Measurements from ENCODE around the gene PIP5K1B.

PIP5K1B gene

DNA sequence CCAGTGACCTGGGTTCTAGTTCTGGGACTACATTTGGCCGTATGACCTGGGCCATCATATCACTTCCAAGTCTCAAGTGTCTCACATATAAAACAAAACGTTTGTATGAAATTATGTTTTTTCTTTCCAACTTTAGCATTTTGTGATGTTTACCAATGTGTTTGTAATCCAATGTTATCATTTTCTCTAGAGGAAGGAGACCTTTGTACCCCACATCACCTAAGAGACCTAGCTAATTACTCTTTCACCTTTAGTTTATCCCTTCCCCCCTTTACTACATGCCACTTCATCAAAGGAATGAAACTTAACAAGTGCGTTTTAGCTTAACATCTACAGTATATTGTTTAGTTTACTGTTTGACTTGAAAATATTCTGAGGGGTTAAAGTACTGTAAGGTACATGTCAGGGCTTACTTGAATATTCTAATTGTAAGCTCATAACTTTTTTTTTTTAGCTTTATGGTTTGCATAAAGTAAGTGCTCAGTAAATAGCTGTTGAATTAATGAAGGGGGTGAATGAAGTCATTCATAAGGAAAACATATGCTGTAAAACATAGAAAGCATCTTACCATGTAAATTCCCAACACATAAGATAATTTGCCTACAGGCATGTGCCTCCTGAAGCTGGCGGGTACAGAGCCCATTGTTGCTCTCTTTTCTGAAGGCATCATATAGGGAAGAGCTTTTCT, 2.9 kb downstream of the PIP5K1B start:
- TF ChIP-seq, protein P1, sequence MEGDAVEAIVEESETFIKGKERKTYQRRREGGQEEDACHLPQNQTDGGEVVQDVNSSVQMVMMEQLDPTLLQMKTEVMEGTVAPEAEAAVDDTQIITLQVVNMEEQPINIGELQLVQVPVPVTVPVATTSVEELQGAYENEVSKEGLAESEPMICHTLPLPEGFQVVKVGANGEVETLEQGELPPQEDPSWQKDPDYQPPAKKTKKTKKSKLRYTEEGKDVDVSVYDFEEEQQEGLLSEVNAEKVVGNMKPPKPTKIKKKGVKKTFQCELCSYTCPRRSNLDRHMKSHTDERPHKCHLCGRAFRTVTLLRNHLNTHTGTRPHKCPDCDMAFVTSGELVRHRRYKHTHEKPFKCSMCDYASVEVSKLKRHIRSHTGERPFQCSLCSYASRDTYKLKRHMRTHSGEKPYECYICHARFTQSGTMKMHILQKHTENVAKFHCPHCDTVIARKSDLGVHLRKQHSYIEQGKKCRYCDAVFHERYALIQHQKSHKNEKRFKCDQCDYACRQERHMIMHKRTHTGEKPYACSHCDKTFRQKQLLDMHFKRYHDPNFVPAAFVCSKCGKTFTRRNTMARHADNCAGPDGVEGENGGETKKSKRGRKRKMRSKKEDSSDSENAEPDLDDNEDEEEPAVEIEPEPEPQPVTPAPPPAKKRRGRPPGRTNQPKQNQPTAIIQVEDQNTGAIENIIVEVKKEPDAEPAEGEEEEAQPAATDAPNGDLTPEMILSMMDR (IDR thresholded peaks at IDR 0.05; ENCODE audit: low read depth, low read length) = no peak
- no peak overlapping the region for H3K4me3 ChIP-seq (ENCODE audit: low read depth, low read length)

DNA sequence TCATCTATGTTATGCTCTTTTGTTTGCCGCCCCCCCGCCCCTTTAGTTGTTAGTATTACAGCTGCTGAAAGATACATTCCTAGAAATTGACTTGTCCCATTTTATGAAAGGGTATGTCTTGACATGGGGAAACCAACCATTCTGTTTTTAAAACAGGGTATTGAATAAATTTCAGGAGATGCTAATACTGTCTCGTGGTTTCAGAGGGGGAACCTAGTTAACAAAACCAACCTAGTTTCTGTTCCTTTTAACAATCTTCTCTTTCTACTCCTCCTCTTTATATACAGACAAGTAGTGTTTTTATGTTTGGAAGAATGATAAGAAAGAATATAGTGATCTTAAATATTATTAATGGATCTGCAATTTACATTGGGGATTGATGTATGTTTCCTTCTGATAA, 3.5 kb downstream of the PIP5K1B start:
- TF ChIP-seq, protein P1 (IDR thresholded peaks at IDR 0.05; ENCODE audit: low read depth, low read length) = no peak
- no peak overlapping the region for H3K4me3 ChIP-seq (ENCODE audit: low read depth, low read length)

DNA sequence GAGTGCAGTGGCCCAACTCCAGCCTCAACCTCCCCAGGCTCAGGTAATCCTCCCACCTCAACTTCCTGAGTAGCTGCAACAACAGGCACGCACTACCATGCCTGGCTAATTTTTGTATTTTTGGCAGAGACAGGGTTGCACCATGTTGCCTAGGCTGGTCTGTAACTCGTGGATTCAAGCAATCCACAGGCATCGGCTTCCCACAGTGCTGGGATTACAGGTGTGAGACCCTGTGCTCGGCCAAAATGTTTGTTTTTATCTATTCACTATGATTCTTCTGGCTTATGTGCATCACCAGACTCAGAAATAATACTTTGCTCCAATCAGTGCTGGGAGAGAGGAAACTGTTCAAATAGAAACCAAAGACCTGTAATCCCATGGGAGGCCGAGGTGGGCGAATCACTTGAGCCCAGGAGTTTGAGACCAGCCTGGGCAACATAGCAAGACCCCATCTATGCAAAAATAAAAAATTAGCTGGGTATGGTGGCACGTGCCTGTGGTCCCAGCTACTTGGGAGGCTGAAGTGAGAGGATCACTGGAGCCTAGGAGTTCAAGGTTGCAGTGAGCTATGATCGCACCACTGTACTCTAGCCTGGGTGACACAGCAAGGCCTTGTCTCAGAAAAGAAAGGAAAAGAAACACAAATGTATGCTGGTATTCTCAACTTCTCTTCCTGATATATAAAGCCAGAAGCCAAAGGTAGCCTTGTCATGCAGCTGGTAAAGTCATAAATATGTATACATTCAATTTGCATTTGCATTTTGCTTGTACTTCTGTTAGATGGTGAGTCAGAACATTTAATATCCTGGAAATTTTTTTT, 4.5 kb downstream of the PIP5K1B start:
- TF ChIP-seq, protein P1 (IDR thresholded peaks at IDR 0.05; ENCODE audit: low read depth, low read length) = no peak

DNA sequence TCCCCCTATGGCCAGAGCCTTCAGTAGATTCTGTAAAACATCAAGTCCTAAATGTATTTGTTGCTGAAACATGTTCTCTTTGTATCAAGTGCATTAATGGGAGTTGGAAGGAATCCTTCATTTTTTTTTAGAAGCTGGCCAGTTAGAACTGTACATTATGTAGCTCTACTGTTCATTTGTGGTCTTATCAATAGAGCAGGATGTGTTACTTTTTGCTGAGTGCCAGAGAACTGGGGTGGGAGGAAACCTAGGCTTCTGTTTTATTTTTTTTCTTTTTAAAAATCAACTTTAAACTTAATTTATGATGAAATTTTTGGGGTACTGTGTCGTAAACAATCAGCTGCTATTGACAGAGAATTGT, 5.1 kb downstream of the PIP5K1B start:
- TF ChIP-seq, protein P1 (IDR thresholded peaks at IDR 0.05; ENCODE audit: low read depth, low read length) = no peak
- H3K4me3 ChIP-seq (ENCODE audit: low read depth, low read length) = no peak overlapping the region

More for the DNA sequence above, 4.5 kb downstream of the PIP5K1B start:
- no peak overlapping the region for H3K4me3 ChIP-seq (ENCODE audit: low read depth, low read length)

DNA sequence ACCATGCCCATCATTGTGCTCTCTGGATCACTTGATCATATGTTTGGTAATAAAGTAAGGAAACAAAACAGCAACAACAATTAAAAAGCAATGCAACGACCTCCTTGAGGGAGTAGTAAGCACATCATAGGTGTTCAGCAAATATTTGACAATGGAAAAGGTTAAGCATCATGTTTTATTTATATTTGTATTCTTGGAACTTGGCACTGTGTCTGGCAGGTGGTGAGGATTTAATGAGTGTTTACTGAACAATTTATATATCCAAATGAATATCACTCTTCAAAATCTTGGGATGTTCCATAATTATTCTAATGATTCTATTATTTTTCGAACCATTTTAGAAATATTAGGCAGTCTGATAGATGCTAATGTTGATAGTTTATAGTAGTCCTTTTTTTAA, 6.2 kb downstream of the PIP5K1B start:
- no peak overlapping the region for H3K4me3 ChIP-seq (ENCODE audit: low read depth, low read length)

DNA sequence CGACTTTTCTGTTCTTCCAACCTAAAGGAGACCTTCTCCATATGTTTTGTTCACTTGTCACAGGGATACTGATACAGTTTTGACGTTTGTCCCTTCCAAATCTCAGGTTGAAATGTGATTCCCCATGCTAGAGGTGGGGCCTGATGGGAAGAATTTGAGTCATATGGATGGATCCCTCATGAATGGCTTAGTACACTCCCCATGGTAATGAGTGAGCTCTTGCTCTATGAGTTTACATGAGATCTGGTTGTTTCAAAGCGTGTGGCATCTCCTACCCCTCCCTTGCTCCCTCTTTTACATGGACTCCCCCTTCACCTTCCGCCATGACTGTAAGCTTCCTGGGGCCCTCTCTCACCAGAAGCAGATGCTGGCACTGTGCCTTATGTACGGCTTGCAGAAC, 6.9 kb downstream of the PIP5K1B start:
- H3K4me3 ChIP-seq (ENCODE audit: low read depth, low read length) = no peak overlapping the region
- TF ChIP-seq, protein P1 (IDR thresholded peaks at IDR 0.05; ENCODE audit: low read depth, low read length) = no peak

More for the DNA sequence above, 6.2 kb downstream of the PIP5K1B start:
- TF ChIP-seq, protein P1 (IDR thresholded peaks at IDR 0.05; ENCODE audit: low read depth, low read length) = no peak
